Esophagus (tissue), 2 donors: ENCODE results near the gene INPP5K. TPM values are rescaled to one million over a fixed set of nuclear protein-coding genes. Genes with fewer than 3 reads are reported as not detected.
"Not testable (repeated sequence)": the region's sequence is repeated elsewhere in the genome, so short reads cannot be mapped to it uniquely, and the experiment has no call there.

Experiments
- H3K27ac ChIP-seq, 2 donors: one replicate each; pipeline ENCODE4 v1.5.1; 2013; ENCODE audit warnings: low read depth in 2 of 2, mild to moderate bottlenecking in 2 of 2, inconsistent platforms in 1 of 2, low read length in 1 of 2, moderate library complexity in 1 of 2
- H3K27me3 ChIP-seq, 2 donors: one replicate each; pipeline ENCODE4 v1.6.1; 2013; ENCODE audit warnings: low read length in 2 of 2, control low read depth in 1 of 2, mild to moderate bottlenecking in 1 of 2; ENCODE audit not compliant: insufficient read depth in 2 of 2, control insufficient read depth in 1 of 2
- H3K36me3 ChIP-seq, 2 donors: one replicate each; pipeline ENCODE4 v1.6.1; 2013; ENCODE audit warnings: low read length in 1 of 2; ENCODE audit not compliant: control insufficient read depth in 2 of 2, insufficient read depth in 2 of 2
- H3K4me1 ChIP-seq, 2 donors: one replicate each; pipeline ENCODE4 v1.6.1; 2013; ENCODE audit warnings: low read length in 1 of 2; ENCODE audit not compliant: control insufficient read depth in 2 of 2, insufficient read depth in 2 of 2
- H3K4me3 ChIP-seq, 2 donors: one replicate each; pipeline ENCODE4 v1.5.1; 2013; ENCODE audit warnings: low read length in 2 of 2, mild to moderate bottlenecking in 2 of 2, low read depth in 1 of 2, moderate library complexity in 1 of 2
- H3K9me3 ChIP-seq, 2 donors: one replicate each; pipeline ENCODE4 v1.6.1; 2013; ENCODE audit warnings: mild to moderate bottlenecking in 2 of 2, low read depth in 1 of 2, low read length in 1 of 2, moderate library complexity in 1 of 2; ENCODE audit not compliant: control insufficient read depth in 2 of 2, insufficient read depth in 1 of 2
- WGBS, 2 donors: extraction: QIAGEN DNeasy Blood & Tissue Kit; methylation state at CpG; one replicate each; pipeline ENCODE4 v1.1.7; 2013; 5-methylcytosine and 5-hydroxymethylcytosine counted together
- polyA plus RNA-seq, 2 donors: library from polyadenylated mRNA; stranded (reverse); fragments of 200-250 nt; gene quantifications; one replicate each; pipeline ENCODE4 v1.2.3, GENCODE V29; 2013
- donor health status: healthy with polysubstance abuse.
- donor health status: Bipolar disorder and iron deficiency.

INPP5K gene
- polyA plus RNA-seq, 2 donors: 16.1 to 19.5 TPM

DNA sequence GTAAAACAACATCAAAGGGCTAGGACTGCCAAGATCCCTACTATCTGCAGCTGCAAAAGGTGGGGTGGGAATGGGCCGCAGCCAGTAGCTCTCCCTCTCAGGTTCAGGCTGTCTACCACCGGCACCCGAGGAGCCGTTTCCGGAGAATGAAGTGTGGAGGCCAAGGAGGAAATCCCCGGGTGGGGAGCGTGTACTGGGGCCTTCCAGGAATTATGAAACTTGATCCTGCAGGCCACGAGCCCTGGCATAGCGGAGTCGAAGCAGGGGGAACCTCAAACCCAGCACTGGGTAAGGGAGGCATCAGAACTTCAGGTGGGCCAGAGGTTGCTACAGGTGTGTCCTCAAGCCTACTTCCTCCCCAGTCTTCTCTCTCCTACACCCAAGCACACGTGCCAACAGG is 5.1 kb downstream of the INPP5K start:
- H3K4me1 ChIP-seq: peaks cover 3 to 18% of the 10 kb centered on the region in 2 donors

DNA sequence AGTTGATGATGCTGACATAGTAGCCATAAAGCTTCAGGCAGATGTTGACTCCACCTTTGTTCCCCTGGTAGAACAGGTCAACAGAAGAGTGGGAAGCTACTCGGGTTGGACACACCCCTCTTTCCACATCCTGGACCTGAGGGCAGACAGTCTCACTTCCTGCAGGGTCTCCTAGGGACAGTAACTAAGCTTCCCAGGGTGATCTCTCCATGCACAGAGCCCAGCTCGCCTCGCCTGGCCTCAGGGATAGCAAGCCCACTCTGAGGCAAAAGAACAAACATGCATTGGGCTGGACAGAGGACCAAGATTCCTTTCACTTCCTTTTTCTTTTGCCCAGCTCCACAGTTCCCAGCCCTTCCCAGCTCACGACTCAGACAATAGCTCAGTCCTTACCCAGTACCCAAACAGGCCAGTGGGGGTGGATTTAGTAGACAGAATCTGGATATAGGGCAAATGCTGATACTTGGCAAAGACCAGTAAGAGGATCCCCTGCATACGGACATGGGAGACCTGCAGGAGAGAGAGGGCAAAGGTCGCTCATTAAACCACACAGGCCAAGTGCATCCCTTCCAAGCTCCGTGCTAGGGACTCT is 7.0 kb downstream of the INPP5K start:
- WGBS, 2 donors: 68 to 71% methylated on average over 7 of the region's 7 CpGs
- H3K27me3 ChIP-seq: no peaks in the 10 kb centered on the region
- H3K27ac ChIP-seq: no peak overlapping the region
- peaks cover 3 to 18% of the 10 kb centered on the region in 2 donors for H3K4me1 ChIP-seq
- H3K4me3 ChIP-seq: no peak overlapping the region
- peaks cover 8 to 43% of the 10 kb centered on the region in 2 donors for H3K36me3 ChIP-seq
- H3K9me3 ChIP-seq: no peaks in the 10 kb centered on the region

More for the DNA sequence above, 5.1 kb downstream of the INPP5K start:
- Histone ChIP-seq H3K36me3 (peaks cover 8 to 34% of the 10 kb centered on the region in 2 donors), H3K4me3 (no peak overlapping the region), H3K9me3 (no peaks in the 10 kb centered on the region), H3K27ac (peak overlapping the region; percentile 79 to 96), H3K27me3 (no peaks in the 10 kb centered on the region)
- 27 to 39% methylated on average over 11 of the region's 11 CpGs for WGBS, 2 donors

DNA sequence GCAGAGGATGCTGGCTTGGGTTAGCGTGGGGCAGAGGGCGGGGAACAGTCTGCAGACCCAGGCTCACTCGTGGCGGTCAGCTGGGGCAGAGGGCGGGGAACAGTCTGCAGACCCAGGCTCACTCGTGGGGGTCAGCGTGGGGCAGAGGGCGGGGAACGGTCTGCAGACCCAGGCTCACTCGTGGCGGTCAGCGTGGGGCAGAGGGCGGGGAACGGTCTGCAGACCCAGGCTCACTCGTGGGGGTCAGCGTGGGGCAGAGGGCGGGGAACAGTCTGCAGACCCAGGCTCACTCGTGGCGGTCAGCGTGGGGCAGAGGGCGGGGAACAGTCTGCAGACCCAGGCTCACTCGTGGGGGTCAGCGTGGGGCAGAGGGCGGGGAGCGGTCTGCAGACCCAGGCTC is 7.7 kb downstream of the INPP5K start:
- Histone ChIP-seq H3K36me3 (peaks cover 10 to 46% of the 10 kb centered on the region in 2 donors), H3K4me1 (peaks cover 3 to 18% of the 10 kb centered on the region in 2 donors)

DNA sequence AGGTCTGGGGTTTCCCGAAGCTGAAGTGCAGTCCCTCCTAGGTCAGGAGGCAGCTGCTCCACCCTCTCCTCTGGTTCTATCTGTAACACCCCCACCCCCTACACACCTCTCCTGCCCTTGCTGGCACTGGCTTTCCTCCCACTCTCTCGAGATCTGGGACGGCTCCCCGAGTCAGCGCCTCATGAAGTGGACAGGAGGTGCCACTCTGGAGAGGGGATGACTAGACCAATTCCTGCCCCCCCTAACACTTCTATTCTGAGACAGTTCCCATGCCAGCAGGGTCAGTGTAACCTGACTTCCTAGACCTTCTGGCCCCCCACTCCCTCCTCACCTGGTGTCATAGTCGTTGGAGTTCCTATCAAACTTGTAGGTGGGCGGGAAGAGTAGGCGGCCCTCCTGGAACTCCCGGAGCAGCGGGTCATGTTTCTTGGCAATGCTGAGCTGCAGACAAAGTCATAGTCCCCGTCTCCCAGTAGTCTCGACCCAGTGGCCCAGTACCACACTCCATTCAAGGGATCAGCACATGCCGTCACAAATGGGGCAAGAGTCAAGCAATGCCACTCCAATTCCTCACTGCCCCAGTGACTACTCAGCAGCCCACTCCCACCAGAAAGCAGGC is 9.7 kb downstream of the INPP5K start:
- H3K9me3 ChIP-seq: no peaks in the 10 kb centered on the region
- H3K4me1 ChIP-seq: peaks cover 0 to 8% of the 10 kb centered on the region in 2 donors
- WGBS, 2 donors: 88 to 92% methylated on average over 13 of the region's 13 CpGs
- no peaks in the 10 kb centered on the region for H3K27me3 ChIP-seq
- H3K36me3 ChIP-seq: peaks cover 9 to 39% of the 10 kb centered on the region in 2 donors
- H3K27ac ChIP-seq: no peak overlapping the region
- H3K4me3 ChIP-seq: no peak overlapping the region

More for the DNA sequence above, 7.7 kb downstream of the INPP5K start:
- H3K9me3 ChIP-seq, H3K27me3 ChIP-seq, H3K4me3 ChIP-seq, H3K27ac ChIP-seq: not testable (repeated sequence)
- whole genome bisulfite sequencing, 2 donors: 91 to 95% methylated on average over 21 to 25 of the region's 25 CpGs

DNA sequence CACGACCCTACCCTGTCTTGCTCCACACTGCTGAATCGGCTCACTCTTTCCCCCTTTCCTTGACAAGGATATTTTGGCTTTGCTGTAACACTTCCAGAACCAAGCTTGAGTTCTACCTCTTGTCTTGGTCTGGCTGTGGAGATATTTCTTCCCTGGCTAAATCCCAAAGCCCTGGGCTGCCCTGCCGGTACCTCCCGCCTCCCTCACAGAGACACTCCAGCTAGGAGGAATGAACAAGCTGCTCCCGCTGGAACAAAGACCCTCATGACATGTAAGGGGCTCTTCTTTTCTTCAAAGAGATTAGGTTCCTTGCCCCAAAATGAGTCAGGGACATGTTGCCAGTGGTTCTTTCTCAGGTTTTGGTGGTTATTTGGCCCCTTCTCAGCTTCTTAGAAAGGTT is 10.8 kb downstream of the INPP5K start:
- H3K27ac ChIP-seq: no peak overlapping the region
- peaks cover 0 to 3% of the 10 kb centered on the region in 2 donors for H3K4me1 ChIP-seq
- H3K36me3 ChIP-seq: peaks cover 9 to 39% of the 10 kb centered on the region in 2 donors
- H3K4me3 ChIP-seq: no peak overlapping the region
- H3K27me3 ChIP-seq: no peaks in the 10 kb centered on the region
- WGBS, 2 donors: 86% methylated on average over 5 of the region's 5 CpGs
- H3K9me3 ChIP-seq: no peaks in the 10 kb centered on the region

DNA sequence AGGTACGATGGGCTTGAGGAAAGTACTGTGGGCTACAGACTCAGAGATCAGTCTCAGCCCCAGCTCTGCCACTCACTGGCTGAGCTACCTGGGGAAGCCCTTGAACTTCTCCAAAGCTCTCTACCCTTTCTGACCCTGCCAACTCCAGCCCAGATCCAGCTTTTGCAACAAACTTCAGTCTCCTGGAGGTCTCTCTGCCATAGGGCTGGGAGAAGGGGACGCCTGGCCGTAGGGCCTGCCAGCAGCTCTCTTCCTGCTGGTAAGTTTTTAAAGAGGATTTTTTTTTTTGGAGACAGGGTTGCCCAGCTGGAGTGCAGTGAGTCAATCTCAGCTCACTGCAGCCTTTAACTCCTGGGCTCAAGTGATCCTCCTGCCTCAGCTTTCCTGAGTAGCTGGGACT is 11.5 kb downstream of the INPP5K start:
- Histone ChIP-seq H3K27me3 (no peaks in the 10 kb centered on the region), H3K36me3 (peaks cover 9 to 39% of the 10 kb centered on the region in 2 donors), H3K4me3 (no peak overlapping the region), H3K27ac (no peak overlapping the region), H3K4me1 (peaks cover 0 to 3% of the 10 kb centered on the region in 2 donors), H3K9me3 (no peaks in the 10 kb centered on the region)
- 89 to 94% methylated on average over 3 of the region's 3 CpGs for WGBS, 2 donors

DNA sequence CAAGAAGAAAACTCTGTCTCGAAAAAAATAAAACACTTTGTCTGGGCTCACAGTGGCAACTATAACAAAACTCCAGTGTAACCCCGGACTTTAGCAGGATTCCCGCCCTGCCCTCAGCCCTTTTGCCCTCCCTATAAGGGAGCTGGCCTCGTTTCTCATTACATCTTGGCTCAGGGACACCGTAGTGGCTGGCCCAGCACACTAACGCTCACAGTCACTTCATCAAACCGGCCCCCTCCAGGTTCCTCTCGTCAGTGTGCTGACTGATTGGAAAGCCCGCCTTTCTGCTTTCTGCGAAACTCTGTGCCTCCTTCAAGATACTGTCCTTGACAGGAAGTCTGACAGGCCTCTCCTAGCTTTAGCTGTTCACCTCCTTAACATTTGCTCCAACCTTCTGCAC is 12.7 kb downstream of the INPP5K start:
- no peaks in the 10 kb centered on the region for H3K9me3 ChIP-seq
- WGBS, 2 donors: 87 to 88% methylated on average over 10 of the region's 10 CpGs
- H3K4me3 ChIP-seq: no peak overlapping the region
- peaks cover 9 to 34% of the 10 kb centered on the region in 2 donors for H3K36me3 ChIP-seq
- H3K27ac ChIP-seq: no peak overlapping the region
- no peaks in the 10 kb centered on the region for H3K27me3 ChIP-seq
- peaks cover 0 to 3% of the 10 kb centered on the region in 2 donors for H3K4me1 ChIP-seq

DNA sequence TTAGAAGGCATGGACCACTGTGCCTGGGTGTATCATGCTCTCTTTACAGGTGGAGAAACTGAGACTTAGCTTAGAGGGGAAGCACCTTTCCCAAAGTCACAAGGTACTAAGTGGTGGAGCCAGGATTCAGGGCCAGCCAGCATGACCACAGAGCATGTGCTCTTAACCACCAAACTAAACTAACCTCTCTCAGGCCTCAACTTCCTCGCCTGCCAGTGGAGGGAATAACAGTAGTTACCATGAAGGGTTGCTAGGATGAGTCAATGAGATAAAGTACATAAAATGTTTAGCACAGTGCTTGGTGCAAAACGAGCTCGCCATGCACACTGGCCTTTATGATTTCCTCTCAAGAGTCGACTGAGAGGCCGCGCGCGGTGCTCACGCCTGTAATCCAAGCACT is 17.5 kb downstream of the INPP5K start:
- peaks cover 0 to 2% of the 10 kb centered on the region in 2 donors for H3K4me1 ChIP-seq
- no peak overlapping the region for H3K4me3 ChIP-seq
- H3K9me3 ChIP-seq: no peaks in the 10 kb centered on the region
- no peak overlapping the region for H3K27ac ChIP-seq
- 74 to 77% methylated on average over 9 of the region's 9 CpGs for WGBS, 2 donors
- no peaks in the 10 kb centered on the region for H3K27me3 ChIP-seq
- H3K36me3 ChIP-seq: peaks cover 7 to 23% of the 10 kb centered on the region in 2 donors

DNA sequence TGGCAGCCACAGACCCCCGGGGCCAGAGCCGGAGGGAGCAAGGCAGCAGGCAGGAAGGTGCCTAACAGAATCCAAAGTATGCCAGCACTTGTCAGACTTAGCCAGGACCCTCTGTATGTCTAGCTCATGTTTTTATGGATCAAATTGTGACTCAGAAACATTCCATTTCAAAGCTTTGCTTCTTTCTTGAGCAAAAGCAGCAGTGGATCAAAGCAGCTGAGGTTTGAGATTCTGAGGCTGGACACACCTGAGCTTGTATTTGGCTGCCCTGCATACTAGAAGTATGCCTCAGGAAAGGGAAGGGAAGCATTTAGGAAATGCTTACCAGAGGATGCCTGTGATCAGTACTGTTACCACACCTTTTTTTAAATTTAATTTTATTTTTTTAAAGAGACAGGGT is 18.2 kb downstream of the INPP5K start:
- H3K4me1 ChIP-seq: peaks cover 2 to 6% of the 10 kb centered on the region in 2 donors
- peaks cover 4 to 21% of the 10 kb centered on the region in 2 donors for H3K36me3 ChIP-seq
- 52 to 90% methylated on average over 2 of the region's 2 CpGs for WGBS, 2 donors
- no peaks in the 10 kb centered on the region for H3K27me3 ChIP-seq
- H3K9me3 ChIP-seq: no peaks in the 10 kb centered on the region
- no peak overlapping the region for H3K27ac ChIP-seq
- no peak overlapping the region for H3K4me3 ChIP-seq

DNA sequence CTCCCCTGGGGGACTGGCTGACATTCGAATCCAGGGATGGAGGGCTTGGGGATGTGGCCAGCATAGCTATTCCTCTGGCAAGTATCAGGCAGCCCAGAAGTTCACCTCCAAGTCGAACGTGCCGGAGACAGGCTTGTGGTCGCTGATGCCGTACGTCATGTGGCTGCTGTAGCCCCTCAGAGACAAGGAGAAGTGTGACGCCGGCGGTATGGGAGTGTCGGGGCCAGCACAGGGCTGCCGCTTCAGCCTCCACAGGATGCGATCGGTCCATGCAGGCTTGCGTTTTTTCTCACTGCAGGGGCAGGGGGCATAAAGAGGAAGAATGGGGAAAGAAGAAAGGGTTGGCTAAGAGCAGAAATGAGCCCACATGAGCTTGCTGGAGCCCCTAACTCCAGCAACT is 18.6 kb downstream of the INPP5K start:
- H3K36me3 ChIP-seq: peaks cover 4 to 21% of the 10 kb centered on the region in 2 donors
- H3K27ac ChIP-seq: no peak overlapping the region
- 77 to 82% methylated on average over 15 of the region's 15 CpGs for WGBS, 2 donors

More for the DNA sequence above, 18.6 kb downstream of the INPP5K start:
- peaks cover 4 to 6% of the 10 kb centered on the region in 2 donors for H3K4me1 ChIP-seq
- no peaks in the 10 kb centered on the region for H3K27me3 ChIP-seq
- H3K9me3 ChIP-seq: no peaks in the 10 kb centered on the region
- no peak overlapping the region for H3K4me3 ChIP-seq
